Psoas muscle (tissue), 8 donors: Measurements from ENCODE around the gene CNTF. TPM values are rescaled to one million over a fixed set of nuclear protein-coding genes. Genes with fewer than 3 reads are reported as not detected.

Experiments
- ATAC-seq, 4 donors: fragments of 200-7000 bp; cut with Tn5 transposase; one replicate each; pipeline ENCODE4 v1.9.1; 2020; ENCODE audit warnings: moderate library complexity in 3 of 4, mild to moderate bottlenecking in 2 of 4
- DNase-seq, 2 donors: peaks; one replicate each; pipeline ENCODE4 v3.0.0-alpha.2; 2020
- H3K27ac ChIP-seq: fragments of 200-600 bp; one replicate; pipeline ENCODE4 v1.8.0; 2022
- H3K27me3 ChIP-seq, 3 donors: fragments of 200-600 bp in 1 of 3; one replicate each; pipeline versions ENCODE4 v1.6.1 to v1.8.0; 2013 to 2022; ENCODE audit warnings: low read length in 2 of 3, mild to moderate bottlenecking in 2 of 3, moderate library complexity in 1 of 3; ENCODE audit not compliant: insufficient read depth in 3 of 3
- H3K36me3 ChIP-seq, 2 donors: fragments of 200-600 bp in 1 of 2; one replicate each; pipeline versions ENCODE4 v1.6.1 to v1.8.0; 2013 to 2022; ENCODE audit warnings: low read depth in 1 of 2, mild to moderate bottlenecking in 1 of 2, moderate library complexity in 1 of 2; ENCODE audit not compliant: insufficient read depth in 1 of 2
- H3K4me1 ChIP-seq: fragments of 200-600 bp; one replicate; pipeline ENCODE4 v1.8.0; 2022
- H3K4me3 ChIP-seq: fragments of 200-600 bp; one replicate; pipeline ENCODE4 v1.8.0; 2022; ENCODE audit warnings: mild to moderate bottlenecking
- H3K9me3 ChIP-seq: fragments of 200-600 bp; one replicate; pipeline ENCODE4 v1.8.0; 2022
- WGBS, 3 donors: extraction: QIAGEN DNeasy Blood & Tissue Kit; methylation state at CpG; one replicate each; pipeline versions ENCODE4 v1.1.6 to v1.1.7; 2013; 5-methylcytosine and 5-hydroxymethylcytosine counted together
- intact Hi-C, 2 donors: fragments of 100-400 bp; cut with DNase I; formaldehyde crosslinking; loops; one replicate each; pipeline versions ENCODE4 v1.11.0 to v1.14.2; 2022
- polyA plus RNA-seq, 3 donors: library from polyadenylated mRNA; stranded (reverse); fragments of 200-250 nt; gene quantifications; one replicate each; pipeline ENCODE4 v1.2.3, GENCODE V29; 2013
- total RNA-seq, 4 donors: library from RNA; stranded (reverse); fragmentation: NEBNext Ultra II Directional in 2 of 4; extraction: Animal tissue kit (Norgen Biotek cat#: 25700) in 2 of 4; gene quantifications; one replicate each; pipeline versions ENCODE4 v1.2.1 to v1.2.4, GENCODE V29; 2021 to 2023
- TF ChIP-seq, protein P1 (sequence below): fragments of 200-600 bp; IDR thresholded peaks from one replicate; pipeline ENCODE4 v1.8.0; 2022; ENCODE audit warnings: antibody characterized with exemption
- donor health status: healthy with polysubstance abuse.
- donor health status: DM: no; HTN: no; CAD: no; lungs with moderate emphysema.
- donor health status: Bipolar disorder and iron deficiency.
- donor health status: healthy.
- donor health status: DM: yes; HTN: yes; CAD: no.
- donor health status: DM: no; HTN: no; CAD: no.
- donor health status: DM: no; HTN: no; CAD: no.
- donor health status: DM: yes; HTN: yes; CAD: no.

Gene CNTF
- total and polyA plus RNA-seq, 7 donors = 1.1 to 21.2 (median 3.5) TPM

DNA sequence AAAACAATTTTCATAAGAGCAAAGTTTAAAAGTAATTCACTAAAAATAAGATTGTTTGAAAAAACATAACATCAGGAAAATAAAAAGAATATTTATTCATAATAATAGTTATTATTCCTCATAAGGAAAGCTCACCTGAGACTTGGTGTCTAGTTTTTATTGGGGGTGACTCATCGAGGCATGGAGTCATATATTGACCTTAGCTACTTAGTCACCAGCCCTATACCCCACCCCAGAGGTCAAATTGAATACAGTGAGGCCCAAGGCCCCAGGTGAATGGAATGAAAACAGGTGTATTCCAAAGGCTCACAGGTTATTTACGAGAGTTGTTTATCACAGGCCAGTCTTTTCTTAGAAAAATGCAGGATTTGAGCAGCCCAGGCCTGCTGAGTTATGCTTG is 36.9 kb downstream of the CNTF start:
- ATAC-seq (no peak), DNase-seq (no peak)
- Histone ChIP-seq H3K9me3 (no peaks in the 10 kb centered on the region), H3K36me3 (no peaks in the 10 kb centered on the region), H3K27ac (no peak overlapping the region), H3K4me3 (no peak overlapping the region), H3K27me3 (peaks cover 0 to 13% (median 0%) of the 10 kb centered on the region in 3 donors), H3K4me1 (no peaks in the 10 kb centered on the region)
- TF ChIP-seq, protein P1, sequence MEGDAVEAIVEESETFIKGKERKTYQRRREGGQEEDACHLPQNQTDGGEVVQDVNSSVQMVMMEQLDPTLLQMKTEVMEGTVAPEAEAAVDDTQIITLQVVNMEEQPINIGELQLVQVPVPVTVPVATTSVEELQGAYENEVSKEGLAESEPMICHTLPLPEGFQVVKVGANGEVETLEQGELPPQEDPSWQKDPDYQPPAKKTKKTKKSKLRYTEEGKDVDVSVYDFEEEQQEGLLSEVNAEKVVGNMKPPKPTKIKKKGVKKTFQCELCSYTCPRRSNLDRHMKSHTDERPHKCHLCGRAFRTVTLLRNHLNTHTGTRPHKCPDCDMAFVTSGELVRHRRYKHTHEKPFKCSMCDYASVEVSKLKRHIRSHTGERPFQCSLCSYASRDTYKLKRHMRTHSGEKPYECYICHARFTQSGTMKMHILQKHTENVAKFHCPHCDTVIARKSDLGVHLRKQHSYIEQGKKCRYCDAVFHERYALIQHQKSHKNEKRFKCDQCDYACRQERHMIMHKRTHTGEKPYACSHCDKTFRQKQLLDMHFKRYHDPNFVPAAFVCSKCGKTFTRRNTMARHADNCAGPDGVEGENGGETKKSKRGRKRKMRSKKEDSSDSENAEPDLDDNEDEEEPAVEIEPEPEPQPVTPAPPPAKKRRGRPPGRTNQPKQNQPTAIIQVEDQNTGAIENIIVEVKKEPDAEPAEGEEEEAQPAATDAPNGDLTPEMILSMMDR = no peak
- intact Hi-C loops = loop anchor here (10.0 kb wide), 1 partner anchor 475 kb away; no protein-coding TSS in a partner anchor
- 27 to 58% (median 51%) methylated on average over 2 of the region's 2 CpGs for WGBS, 3 donors

DNA sequence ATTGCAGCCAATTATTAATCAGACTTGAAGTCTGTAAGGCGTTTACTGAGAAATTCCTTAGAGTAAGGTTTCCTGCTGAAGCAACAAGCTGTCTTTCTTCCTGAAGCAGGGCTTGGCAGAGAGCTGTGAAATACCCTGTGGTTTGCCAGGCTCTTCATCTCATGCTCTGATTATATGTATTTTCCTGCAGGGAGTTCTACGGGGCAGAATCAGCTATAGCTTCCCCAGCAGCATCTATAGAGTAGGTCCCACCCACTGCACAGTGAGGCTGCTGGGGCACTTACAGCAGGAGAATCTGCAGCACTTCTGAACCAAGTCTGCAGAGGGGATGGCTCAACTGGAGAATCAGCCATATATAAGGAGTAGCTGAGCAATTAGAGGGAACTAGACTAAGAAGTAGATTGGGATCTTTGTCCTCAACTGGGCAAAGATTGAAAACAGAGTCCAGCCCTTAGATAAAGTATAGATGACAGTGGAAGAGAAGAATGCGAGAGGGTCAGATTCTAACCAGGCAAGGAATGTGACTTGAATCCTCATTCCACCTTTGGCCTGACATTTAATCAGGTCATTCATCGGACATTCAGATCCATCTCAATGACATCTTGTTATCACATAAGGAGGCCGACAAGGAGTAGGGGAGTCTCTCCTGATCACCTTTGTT is 37.6 kb downstream of the CNTF start:
- Histone ChIP-seq H3K4me1 (no peaks in the 10 kb centered on the region), H3K4me3 (no peak overlapping the region), H3K27me3 (peaks cover 0 to 17% (median 0%) of the 10 kb centered on the region in 3 donors), H3K27ac (no peak overlapping the region), H3K36me3 (no peaks in the 10 kb centered on the region), H3K9me3 (no peaks in the 10 kb centered on the region)
- ATAC-seq (no peak), DNase-seq (no peak)
- intact Hi-C loops = loop anchor here (10.0 kb wide), 1 partner anchor 475 kb away; no protein-coding TSS in a partner anchor
- TF ChIP-seq, protein P1 = no peak
- 66 to 80% (median 70%) methylated on average over 5 of the region's 5 CpGs for WGBS, 3 donors

DNA sequence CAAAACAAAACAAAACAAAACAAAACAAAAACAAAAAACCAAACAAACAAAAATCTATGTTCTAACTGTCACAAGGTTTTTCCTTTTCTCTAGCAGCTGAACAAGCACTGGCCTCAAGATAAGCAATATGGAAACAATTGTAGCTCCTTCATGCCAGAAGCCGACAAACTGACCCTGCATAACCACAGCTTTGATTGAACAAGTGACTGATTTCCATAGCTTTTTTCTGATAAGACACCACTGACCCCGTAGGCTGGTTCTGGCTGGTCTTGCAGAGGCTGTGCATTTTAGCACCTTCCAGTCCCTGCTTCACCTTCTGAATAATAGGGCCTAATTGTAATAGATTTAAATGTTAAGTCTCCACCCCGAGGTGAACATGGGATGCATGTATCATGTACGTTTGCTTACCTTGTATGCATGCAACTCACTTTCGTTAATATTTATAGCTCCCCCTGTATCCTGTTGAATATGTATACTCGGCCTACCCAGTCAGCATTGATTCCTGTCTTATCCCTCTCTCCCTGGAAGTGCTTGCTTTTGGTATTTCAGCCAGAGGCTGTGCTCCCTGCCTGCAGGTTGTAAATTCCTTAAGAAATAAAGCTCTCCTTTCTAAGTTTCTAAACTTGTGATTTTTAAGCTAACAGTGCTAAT is 49.6 kb downstream of the CNTF start:
- H3K27ac ChIP-seq = no peak overlapping the region
- DNase-seq = no peak
- no peak for ATAC-seq
- intact Hi-C loops = no loop called here
- H3K4me1 ChIP-seq = no peaks in the 10 kb centered on the region
- no peaks in the 10 kb centered on the region for H3K36me3 ChIP-seq
- 65 to 71% (median 68%) methylated on average over 6 of the region's 6 CpGs for WGBS, 3 donors
- H3K27me3 ChIP-seq = no peaks in the 10 kb centered on the region
- no peak overlapping the region for H3K4me3 ChIP-seq
- H3K9me3 ChIP-seq = no peaks in the 10 kb centered on the region
- TF ChIP-seq, protein P1 = no peak

DNA sequence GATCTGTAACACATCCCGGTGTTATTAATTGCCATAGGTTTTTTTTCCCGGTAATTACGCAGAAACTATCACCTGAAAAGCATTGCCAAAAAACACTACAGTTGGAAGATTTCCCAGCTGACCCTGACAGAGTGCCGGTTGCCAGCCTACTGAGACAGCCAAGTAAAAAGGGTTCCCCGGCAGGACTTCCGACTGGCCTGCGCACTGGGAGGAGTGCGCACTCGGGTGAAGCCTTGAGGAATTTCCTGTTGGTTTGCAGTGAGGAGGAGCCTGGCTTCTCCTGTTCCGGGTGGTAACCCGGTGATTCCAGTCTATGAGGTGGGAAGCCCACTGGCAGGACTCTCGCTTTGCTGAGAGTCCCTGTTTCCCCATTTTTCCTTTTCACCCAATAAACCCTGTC is 52.1 kb downstream of the CNTF start:
- WGBS, 3 donors = 68 to 83% (median 75%) methylated on average over 12 of the region's 12 CpGs
- Histone ChIP-seq H3K4me3 (no peak overlapping the region), H3K4me1 (no peaks in the 10 kb centered on the region), H3K36me3 (no peaks in the 10 kb centered on the region), H3K27ac (no peak overlapping the region), H3K27me3 (no peaks in the 10 kb centered on the region), H3K9me3 (no peaks in the 10 kb centered on the region)
- intact Hi-C loops = loop anchor here (2.0 to 5.0 kb wide), 3 partner anchors 42 to 102 kb away; no protein-coding TSS in a partner anchor
- TF ChIP-seq, protein P1 = no peak
- ATAC-seq (no peak), DNase-seq (no peak)

Other genes with a start within 250 kb of the CNTF start
- not detected for gene OR5B3, start 215.8 kb upstream of the CNTF start, total RNA-seq
- gene OR5B3, start 215.8 kb upstream of the CNTF start, polyA plus RNA-seq = not detected
- not detected for gene OR5B2, start 194.5 kb upstream of the CNTF start, total RNA-seq
- gene OR5B2, start 194.5 kb upstream of the CNTF start, polyA plus RNA-seq = not detected
- gene OR5B12, start 180.4 kb upstream of the CNTF start, total RNA-seq = not detected
- not detected for gene OR5B12, start 180.4 kb upstream of the CNTF start, polyA plus RNA-seq
- not detected for gene OR5B21, start 114.6 kb upstream of the CNTF start, total RNA-seq
- gene OR5B21, start 114.6 kb upstream of the CNTF start, polyA plus RNA-seq = not detected
- 1 to 10 TPM; 2.4 to 4.7 (median 2.7) TPM for gene LPXN, start 46.8 kb upstream of the CNTF start, total RNA-seq
- gene LPXN, start 46.8 kb upstream of the CNTF start, polyA plus RNA-seq = 1 to 10 TPM in 2 of 3 donors, under 1 TPM in 1; 0.73 to 3.4 (median 3.0) TPM
- 10 to 100 TPM; 68.3 to 94.1 (median 79.4) TPM for gene ZFP91, start 43.6 kb upstream of the CNTF start, total RNA-seq
- gene ZFP91, start 43.6 kb upstream of the CNTF start, polyA plus RNA-seq = 10 to 100 TPM; 27.8 to 88.7 (median 49.4) TPM
- under 1 TPM in 1 of 4 donors, not detected in 3; 0.54 TPM for gene GLYAT, start 109.3 kb downstream of the CNTF start, total RNA-seq
- under 1 TPM in 1 of 3 donors, not detected in 2; 0.03 TPM for gene GLYAT, start 109.3 kb downstream of the CNTF start, polyA plus RNA-seq
- not detected for gene GLYATL2, start 222.0 kb downstream of the CNTF start, total RNA-seq
- not detected for gene GLYATL2, start 222.0 kb downstream of the CNTF start, polyA plus RNA-seq